Esophagus squamous epithelium (tissue), 5 donors: ENCODE measurements around the gene SMKR1. TPM values are rescaled to one million over a fixed set of nuclear protein-coding genes. Genes with fewer than 3 reads are reported as not detected.
"Not testable (repeated sequence)": the region's sequence is repeated elsewhere in the genome, so short reads cannot be mapped to it uniquely, and the experiment has no call there.

Experiments
- DNase-seq: peaks from one replicate; lab custom pipeline; 2025; lab: John Stamatoyannopoulos, UW
- H3K27ac ChIP-seq, 4 donors: fragments of 200-600 bp; sonication (generic); one replicate each; pipeline ENCODE4 v1.5.1; 2016 to 2019; ENCODE audit warnings: mild to moderate bottlenecking in 1 of 4
- H3K27me3 ChIP-seq, 4 donors: fragments of 200-600 bp; sonication (generic); 1 replicate in 3 of 4; 2 replicates in 1 of 4; pipeline versions ENCODE4 v1.5.1 to v1.6.0; 2017 to 2021; ENCODE audit warnings: antibody characterized with exemption in 1 of 4
- H3K36me3 ChIP-seq, 3 donors: fragments of 200-600 bp; sonication (generic); one replicate each; pipeline ENCODE4 v1.5.1; 2016 to 2019
- H3K4me1 ChIP-seq, 3 donors: fragments of 200-600 bp; sonication (generic); one replicate each; pipeline ENCODE4 v1.5.1; 2017 to 2019
- H3K4me3 ChIP-seq, 4 donors: fragments of 200-600 bp; sonication (generic); 1 replicate in 3 of 4; 2 replicates in 1 of 4; pipeline ENCODE4 v1.5.1; 2016 to 2019; ENCODE audit warnings: mild to moderate bottlenecking in 2 of 4, moderate library complexity in 1 of 4
- H3K9me3 ChIP-seq, 3 donors: fragments of 200-600 bp; sonication (generic); one replicate each; pipeline ENCODE4 v1.5.1; 2016 to 2019
- POLR2A ChIP-seq, 4 donors: fragments of 450-650 bp; IDR thresholded peaks; one replicate each; pipeline ENCODE4 v1.6.1; 2017; ENCODE audit warnings: antibody characterized with exemption in 4 of 4, mild to moderate bottlenecking in 4 of 4, moderate library complexity in 3 of 4
- WGBS, 2 donors: methylation state at CpG; one replicate each; pipeline ENCODE4 v1.1.5; 2018; 5-methylcytosine and 5-hydroxymethylcytosine counted together
- intact Hi-C: fragments of 100-400 bp; cut with DNase I; formaldehyde crosslinking; loops from one replicate; pipeline ENCODE4 v1.15.0; 2022
- total RNA-seq, 4 donors: library from RNA; depleted of rRNA; stranded (reverse); fragments of >200 nt; gene quantifications; one replicate each; pipeline ENCODE4 v1.1.0, GENCODE V29; 2016
- TF ChIP-seq, protein P1 (sequence below), 6 experiments: fragments of 450-650 bp in 4 of 6; fragments of 200-600 bp in 2 of 6; sonication (generic) in 2 of 6; IDR thresholded peaks; one replicate each; pipeline ENCODE4 v1.5.1; 2016 to 2019; ENCODE audit warnings: antibody characterized with exemption in 6 of 6, mild to moderate bottlenecking in 4 of 6, moderate library complexity in 4 of 6
- donor health status: DM: yes; HTN: yes; CAD: no.

Gene SMKR1
- total RNA-seq, 4 donors from 2014 or later = 1.7 TPM; not detected in 3

DNA sequence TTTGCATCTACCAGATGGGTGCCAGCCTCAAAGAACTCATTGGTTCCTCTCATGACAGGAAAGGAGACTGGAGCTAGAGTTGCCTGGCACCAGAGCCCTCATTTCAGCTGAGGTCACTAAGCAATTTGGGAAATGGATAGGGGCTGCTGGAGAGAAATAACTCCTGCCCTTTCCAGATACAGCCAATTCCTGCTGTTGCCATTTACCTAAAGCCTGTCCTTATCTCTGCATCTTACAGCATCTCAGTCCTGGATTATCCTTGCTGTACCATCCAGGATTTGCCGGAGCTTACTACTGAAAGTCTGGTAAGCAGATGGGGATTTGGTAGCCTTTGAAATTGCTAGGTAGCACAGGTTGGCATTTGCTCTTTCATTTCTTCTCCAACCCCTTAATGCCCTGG lies 31.9 kb upstream of the SMKR1 start:
- H3K27ac ChIP-seq = no peak overlapping the region
- H3K4me3 ChIP-seq = no peak overlapping the region
- TF ChIP-seq POLR2A (IDR thresholded peaks at IDR 0.05) = no peak
- TF ChIP-seq, protein P1, sequence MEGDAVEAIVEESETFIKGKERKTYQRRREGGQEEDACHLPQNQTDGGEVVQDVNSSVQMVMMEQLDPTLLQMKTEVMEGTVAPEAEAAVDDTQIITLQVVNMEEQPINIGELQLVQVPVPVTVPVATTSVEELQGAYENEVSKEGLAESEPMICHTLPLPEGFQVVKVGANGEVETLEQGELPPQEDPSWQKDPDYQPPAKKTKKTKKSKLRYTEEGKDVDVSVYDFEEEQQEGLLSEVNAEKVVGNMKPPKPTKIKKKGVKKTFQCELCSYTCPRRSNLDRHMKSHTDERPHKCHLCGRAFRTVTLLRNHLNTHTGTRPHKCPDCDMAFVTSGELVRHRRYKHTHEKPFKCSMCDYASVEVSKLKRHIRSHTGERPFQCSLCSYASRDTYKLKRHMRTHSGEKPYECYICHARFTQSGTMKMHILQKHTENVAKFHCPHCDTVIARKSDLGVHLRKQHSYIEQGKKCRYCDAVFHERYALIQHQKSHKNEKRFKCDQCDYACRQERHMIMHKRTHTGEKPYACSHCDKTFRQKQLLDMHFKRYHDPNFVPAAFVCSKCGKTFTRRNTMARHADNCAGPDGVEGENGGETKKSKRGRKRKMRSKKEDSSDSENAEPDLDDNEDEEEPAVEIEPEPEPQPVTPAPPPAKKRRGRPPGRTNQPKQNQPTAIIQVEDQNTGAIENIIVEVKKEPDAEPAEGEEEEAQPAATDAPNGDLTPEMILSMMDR (IDR thresholded peaks at IDR 0.05) = no peak
- WGBS, 2 donors = 100% methylated on average over 1 of the region's 1 CpG; no CpG with 5 or more reads in 1 of the 2 donors
- intact Hi-C loops = no loop called here
- no peak for DNase-seq
- no peaks in the 10 kb centered on the region for H3K27me3 ChIP-seq
- no peaks in the 10 kb centered on the region for H3K4me1 ChIP-seq
- H3K9me3 ChIP-seq = no peaks in the 10 kb centered on the region
- no peaks in the 10 kb centered on the region for H3K36me3 ChIP-seq

DNA sequence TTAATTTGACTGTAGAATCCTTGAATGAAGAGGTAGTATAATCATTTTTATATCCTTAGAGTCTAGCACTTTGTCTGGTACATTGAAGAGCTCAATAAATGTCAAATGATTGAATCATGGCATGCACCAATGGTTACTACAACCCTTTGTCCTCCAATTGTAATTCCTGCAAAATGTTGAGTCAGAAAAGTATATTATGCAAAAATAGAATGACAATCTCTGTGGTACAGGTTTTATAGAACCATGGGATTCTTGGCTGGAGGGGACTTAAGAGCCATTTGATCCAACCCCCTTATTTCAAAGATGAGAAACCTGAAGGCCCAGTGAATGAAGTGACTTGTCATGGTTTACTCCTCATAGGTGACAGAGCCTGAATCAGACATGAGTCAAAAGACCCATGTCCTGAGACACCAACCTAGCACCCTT lies 30.9 kb upstream of the SMKR1 start:
- no peaks in the 10 kb centered on the region for H3K36me3 ChIP-seq
- intact Hi-C loops = no loop called here
- no peaks in the 10 kb centered on the region for H3K9me3 ChIP-seq
- no peak overlapping the region for H3K4me3 ChIP-seq
- no peak for DNase-seq
- no peaks in the 10 kb centered on the region for H3K27me3 ChIP-seq
- TF ChIP-seq, protein P1 (IDR thresholded peaks at IDR 0.05) = no peak
- no peak for TF ChIP-seq POLR2A (IDR thresholded peaks at IDR 0.05)
- no peaks in the 10 kb centered on the region for H3K4me1 ChIP-seq
- H3K27ac ChIP-seq = no peak overlapping the region

DNA sequence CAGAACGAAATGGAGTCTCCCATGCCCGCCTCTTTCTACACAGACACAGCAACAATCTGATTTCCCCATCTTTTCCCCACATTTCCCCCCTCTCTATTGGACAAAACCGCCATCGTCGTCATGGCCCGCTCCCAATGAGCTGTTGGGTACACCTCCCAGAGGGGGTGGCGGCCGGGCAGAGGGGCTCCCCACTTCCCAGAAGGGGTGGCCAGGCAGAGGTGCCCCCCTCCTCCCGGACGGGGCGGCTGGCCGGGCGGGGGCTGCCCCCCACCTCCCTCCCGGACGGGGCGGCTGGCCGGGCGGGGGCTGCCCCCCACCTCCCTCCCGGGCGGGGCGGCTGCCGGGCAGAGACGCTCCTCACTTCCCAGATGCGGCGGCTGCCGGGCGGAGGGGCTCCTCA lies 26.4 kb upstream of the SMKR1 start:
- H3K36me3 ChIP-seq, H3K9me3 ChIP-seq, H3K27ac ChIP-seq, intact Hi-C loops, H3K4me3 ChIP-seq, DNase-seq, H3K4me1 ChIP-seq, H3K27me3 ChIP-seq: not testable (repeated sequence)
- 92 to 100% methylated on average over 1 to 2 of the region's 27 CpGs for WGBS, 2 donors

DNA sequence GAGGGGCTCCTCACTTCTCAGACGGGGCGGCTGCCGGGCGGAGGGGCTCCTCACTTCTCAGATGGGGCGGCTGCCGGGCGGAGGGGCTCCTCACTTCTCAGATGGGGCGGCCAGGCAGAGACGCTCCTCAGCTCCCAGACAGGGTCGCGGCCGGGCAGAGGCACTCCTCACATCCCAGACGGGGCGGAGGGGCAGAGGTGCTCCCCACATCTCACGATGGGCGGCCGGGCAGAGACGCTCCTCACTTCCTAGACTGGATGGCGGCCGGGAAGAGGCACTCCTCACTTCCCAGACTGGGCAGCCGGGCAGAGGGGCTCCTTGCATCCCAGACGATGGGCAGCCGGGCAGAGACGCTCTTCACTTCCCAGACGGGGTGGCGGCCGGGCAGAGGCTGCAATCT lies 25.9 kb upstream of the SMKR1 start:
- H3K4me3 ChIP-seq, DNase-seq, H3K36me3 ChIP-seq, H3K4me1 ChIP-seq, H3K27ac ChIP-seq, H3K27me3 ChIP-seq, H3K9me3 ChIP-seq, intact Hi-C loops: not testable (repeated sequence)
- WGBS, 2 donors = no CpG with 5 or more reads among the region's 27 CpGs

DNA sequence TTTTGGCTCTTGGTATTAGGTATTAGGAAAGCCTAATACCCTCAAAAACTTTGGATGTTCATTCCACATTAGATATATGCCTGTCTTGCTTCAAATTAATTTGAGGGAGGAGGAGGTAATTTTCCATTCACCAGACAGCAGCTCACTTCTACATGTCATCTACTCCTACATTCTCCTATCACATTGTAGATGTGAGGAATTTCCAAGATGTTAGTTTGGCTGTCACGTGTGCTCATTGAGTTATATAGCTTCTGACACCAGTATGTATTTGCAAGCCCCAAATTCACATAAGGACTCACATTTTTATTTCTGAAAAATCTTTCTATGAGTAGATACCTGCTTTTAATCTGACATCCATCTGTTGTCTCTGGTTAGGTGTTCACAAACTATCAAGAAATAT lies 22.5 kb upstream of the SMKR1 start:
- H3K4me1 ChIP-seq = no peaks in the 10 kb centered on the region
- no peak overlapping the region for H3K4me3 ChIP-seq
- TF ChIP-seq POLR2A (IDR thresholded peaks at IDR 0.05) = no peak
- TF ChIP-seq, protein P1 (IDR thresholded peaks at IDR 0.05) = no peak
- no peaks in the 10 kb centered on the region for H3K27me3 ChIP-seq
- 71 to 77% methylated on average over 1 of the region's 1 CpG for WGBS, 2 donors
- DNase-seq = no peak
- no peaks in the 10 kb centered on the region for H3K36me3 ChIP-seq
- no peaks in the 10 kb centered on the region for H3K9me3 ChIP-seq
- H3K27ac ChIP-seq = no peak overlapping the region
- intact Hi-C loops = loop anchor here (10.0 kb wide), 1 partner anchor 265 kb away; no protein-coding TSS in a partner anchor

DNA sequence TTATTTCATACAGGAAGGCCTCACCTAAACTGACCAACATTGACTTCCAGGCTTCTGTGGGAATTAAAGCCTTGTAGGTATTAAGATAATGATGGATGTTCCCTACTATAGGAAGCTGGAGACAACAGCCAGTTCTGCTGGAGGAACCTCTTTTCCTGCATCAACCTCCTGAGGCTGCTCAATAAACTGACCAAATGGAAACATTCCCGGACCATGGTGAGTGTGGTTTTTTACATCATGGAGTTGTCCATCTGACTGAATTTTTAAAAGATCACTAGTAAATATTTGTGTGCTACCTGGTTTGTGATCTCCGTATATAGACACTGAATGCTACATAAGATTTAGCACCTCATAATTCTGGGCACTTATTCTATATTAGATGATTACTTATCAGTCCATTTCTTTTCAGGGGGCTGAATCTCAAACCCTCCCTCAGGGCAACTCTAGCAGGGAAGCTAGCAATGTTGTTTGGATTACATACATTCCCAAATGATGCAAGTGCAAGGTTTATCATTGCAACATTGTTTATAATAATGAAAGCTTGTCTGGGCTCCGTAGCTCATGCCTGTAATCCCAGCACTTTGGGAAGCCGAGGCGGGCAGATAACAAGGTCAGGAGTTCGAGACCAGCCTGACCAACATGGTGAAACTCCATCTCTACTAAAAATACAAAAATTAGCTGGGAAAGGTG lies 21.5 kb upstream of the SMKR1 start:
- 88 to 94% methylated on average over 4 to 6 of the region's 6 CpGs for WGBS, 2 donors
- intact Hi-C loops = loop anchor here (10.0 kb wide), 1 partner anchor 266 kb away; no protein-coding TSS in a partner anchor
- no peak for TF ChIP-seq POLR2A (IDR thresholded peaks at IDR 0.05)
- TF ChIP-seq, protein P1 (IDR thresholded peaks at IDR 0.05) = no peak

DNA sequence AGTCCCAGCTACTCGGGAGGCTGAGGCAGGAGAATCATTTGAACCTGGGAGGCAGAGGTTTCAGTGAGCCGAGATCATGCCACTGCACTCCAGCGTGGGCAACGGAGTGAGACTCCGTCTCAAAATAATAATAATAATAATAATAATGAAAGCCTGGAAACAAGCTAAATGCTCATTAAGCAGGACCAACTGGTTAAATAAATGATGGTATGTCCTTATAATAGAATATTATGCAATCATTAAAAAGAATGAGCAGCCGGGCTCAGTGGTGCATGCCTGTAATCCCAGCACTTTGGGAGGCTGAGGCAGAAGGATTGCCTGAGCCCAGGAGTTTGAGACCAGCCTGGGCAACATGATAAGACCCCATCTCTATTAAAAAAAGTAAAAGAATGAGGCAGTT lies 21.0 kb upstream of the SMKR1 start:
- WGBS, 2 donors = 91 to 98% methylated on average over 6 of the region's 6 CpGs
- not testable (repeated sequence) for DNase-seq, H3K27ac ChIP-seq, H3K36me3 ChIP-seq, H3K4me3 ChIP-seq, H3K4me1 ChIP-seq, H3K9me3 ChIP-seq, H3K27me3 ChIP-seq
- intact Hi-C loops = loop anchor here (10.0 kb wide), 1 partner anchor 267 kb away; no protein-coding TSS in a partner anchor

More for the DNA sequence above, 21.5 kb upstream of the SMKR1 start:
- H3K4me3 ChIP-seq = no peak overlapping the region
- no peak for DNase-seq
- H3K27ac ChIP-seq = no peak overlapping the region
- no peaks in the 10 kb centered on the region for H3K36me3 ChIP-seq
- no peaks in the 10 kb centered on the region for H3K9me3 ChIP-seq
- H3K4me1 ChIP-seq = no peaks in the 10 kb centered on the region
- H3K27me3 ChIP-seq = no peaks in the 10 kb centered on the region
